Posterior cingulate gyrus (tissue), 11 donors: ENCODE results near the gene IL13RA1.
"Not testable (repeated sequence)": the region's sequence is repeated elsewhere in the genome, so short reads cannot be mapped to it uniquely, and the experiment has no call there.

ENCODE experiments used
- DNase-seq, 10 donors: peaks; one replicate each; pipeline versions ENCODE4 v3.0.0 to v3.0.0-alpha.2; 2020 to 2021; ENCODE audit warnings: mixed read lengths in 3 of 10
- intact Hi-C: fragments of 100-400 bp; cut with DNase I; formaldehyde crosslinking; loops from one replicate; pipeline ENCODE4 v1.15.1; 2023

IL13RA1 gene

DNA sequence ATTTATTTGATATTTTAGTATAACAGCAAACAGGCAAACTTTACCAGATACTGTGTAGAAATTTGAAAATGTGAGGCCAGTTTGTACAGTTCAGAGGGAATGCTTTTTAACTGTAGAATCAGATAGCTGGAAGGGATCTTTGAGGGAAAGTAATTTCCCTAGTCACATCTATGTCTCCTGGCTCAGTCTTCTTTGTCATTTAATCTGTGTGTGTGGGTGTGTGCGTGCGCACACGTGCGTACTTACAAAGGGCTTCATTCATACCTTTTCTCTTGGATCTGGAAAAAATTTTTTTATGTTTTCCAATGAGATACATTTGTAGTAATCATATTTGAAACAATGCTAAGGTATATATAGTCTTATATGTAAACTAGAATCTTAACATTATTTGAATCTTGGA, 44.6 kb downstream of the IL13RA1 start:
- no peak for DNase-seq
- intact Hi-C loops, result no loop called here

DNA sequence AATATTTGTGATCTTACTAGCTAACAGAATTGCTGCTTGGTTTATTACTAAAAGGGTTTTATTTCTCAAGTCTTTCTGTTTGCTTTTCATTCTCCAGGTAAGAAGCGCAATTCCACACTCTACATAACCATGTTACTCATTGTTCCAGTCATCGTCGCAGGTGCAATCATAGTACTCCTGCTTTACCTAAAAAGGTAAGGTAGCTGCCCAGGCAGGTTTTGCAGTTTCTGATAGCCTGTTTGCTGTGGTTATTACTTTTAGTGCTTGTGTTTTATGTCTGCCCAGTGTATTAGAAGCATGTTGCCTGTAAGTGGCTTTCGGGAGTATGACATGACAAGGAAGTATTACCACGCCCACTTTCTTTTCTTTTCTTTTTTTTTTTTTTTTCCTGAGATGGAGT, 46.4 kb downstream of the IL13RA1 start:
- intact Hi-C loops, result no loop called here

DNA sequence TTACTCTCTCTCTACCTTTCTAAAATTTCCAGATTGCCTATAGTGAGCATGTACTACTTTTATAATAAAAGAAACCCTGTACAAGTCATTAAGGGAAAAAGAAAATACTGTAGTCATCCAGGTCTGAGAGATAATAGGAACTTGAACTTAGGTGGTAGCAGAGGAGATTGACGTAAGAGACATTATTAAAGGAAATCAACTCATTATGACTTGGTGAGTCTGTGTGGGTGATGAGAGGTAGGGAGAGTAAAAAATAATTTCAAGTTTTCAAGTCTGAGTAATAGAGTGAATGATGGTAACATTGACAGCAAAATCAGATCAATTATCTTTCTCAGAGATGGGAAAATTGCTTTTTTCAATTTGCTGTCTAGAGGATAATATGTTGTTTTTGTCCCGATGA, 52.2 kb downstream of the IL13RA1 start:
- DNase-seq, result no peak
- intact Hi-C loops, result no loop called here

More for the DNA sequence above, 46.4 kb downstream of the IL13RA1 start:
- DNase-seq, result no peak

DNA sequence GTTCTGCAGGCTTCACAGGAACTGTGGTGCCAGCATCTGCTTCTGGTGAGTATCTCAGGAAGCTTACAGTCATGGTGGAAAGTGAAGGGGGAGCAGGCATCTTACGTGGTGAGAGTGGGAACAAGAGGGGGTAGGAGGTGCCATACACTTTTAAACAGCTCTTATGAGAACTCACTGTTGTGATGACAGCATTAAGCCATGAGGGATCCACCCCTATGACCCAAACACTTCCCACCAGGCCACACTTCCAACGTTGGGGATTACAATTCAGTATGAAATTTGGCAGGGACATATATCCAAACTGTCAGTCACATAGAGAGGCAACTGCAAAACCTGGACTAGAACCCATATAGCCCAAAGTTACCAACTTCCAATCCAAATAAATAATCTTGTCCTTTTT, 53.1 kb downstream of the IL13RA1 start:
- DNase-seq, result no peak
- intact Hi-C loops, result no loop called here

DNA sequence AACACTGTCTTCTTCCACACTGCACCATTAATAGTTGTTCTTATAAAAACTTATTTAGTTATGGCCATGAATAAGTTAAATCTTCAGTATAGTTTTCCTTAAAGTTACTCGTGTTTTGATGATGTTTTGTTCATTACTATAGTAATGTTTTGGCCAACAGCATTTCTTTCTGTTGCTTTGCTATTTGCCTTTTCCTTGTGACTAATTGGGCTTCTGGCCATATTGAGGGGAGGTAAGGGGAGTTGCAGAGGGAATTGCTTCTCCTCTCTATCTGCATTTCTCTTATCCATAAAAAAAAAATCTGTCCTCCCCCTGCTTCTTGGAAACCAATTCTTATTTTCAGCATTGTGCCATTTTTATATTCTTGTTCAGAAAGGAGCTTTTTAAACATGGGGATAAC, 53.5 kb downstream of the IL13RA1 start:
- intact Hi-C loops, result no loop called here

DNA sequence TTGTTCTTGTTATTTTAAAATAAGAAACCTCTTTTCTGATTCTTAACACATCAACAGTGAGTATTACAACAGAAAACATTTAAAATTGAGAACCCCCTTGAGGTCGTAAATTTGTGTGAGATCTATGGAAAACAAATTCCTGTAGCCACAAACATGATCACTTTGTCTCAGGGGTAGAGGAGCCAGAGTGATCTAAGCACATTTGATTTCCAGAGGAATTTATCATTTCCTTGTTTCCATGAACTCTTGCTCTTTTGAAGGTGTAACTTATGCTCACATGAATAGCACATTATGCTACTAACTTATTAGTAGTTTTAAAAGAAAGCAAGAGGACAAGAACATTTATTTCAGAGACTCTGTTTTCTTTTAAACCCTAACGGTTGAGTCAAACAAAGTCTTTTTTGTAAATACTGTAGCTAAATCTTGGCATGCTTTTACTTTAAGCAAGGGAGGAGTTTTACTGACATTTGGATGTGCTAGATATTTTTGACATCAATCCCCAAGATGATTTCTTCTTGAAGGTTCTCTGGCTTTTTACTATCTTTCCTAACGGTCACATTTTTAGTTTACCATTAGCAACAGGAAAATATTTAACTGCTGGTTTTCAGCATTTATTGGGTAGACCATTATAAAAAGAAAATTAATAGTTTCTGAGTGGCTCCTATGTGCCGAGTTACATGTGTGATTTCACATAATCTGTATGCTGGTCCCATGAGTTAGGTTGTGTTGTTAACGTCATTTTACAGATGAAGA, 68.3 kb downstream of the IL13RA1 start:
- intact Hi-C loops, result no loop called here
- no peak for DNase-seq

More for the DNA sequence above, 53.5 kb downstream of the IL13RA1 start:
- no peak for DNase-seq

DNA sequence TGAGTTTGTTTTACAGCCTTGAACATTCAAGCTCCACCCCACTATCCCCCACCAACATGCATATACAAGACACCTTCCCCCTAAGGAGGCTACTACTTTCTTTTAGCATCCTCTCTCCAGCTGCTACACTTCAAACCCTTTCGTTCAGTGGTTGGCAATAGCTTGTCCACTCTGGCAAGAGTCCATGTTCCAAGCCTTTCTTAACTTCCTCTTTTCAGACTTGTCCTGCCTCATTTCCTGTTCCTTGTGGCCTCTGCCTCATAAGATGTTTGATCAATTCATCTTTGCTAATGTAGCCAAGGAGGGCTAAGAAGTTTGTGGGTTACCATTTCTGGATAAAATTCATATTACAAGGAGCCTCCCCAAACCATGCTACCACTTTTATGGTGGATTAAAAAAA, 75.5 kb downstream of the IL13RA1 start:
- intact Hi-C loops, result no loop called here
- no peak for DNase-seq

DNA sequence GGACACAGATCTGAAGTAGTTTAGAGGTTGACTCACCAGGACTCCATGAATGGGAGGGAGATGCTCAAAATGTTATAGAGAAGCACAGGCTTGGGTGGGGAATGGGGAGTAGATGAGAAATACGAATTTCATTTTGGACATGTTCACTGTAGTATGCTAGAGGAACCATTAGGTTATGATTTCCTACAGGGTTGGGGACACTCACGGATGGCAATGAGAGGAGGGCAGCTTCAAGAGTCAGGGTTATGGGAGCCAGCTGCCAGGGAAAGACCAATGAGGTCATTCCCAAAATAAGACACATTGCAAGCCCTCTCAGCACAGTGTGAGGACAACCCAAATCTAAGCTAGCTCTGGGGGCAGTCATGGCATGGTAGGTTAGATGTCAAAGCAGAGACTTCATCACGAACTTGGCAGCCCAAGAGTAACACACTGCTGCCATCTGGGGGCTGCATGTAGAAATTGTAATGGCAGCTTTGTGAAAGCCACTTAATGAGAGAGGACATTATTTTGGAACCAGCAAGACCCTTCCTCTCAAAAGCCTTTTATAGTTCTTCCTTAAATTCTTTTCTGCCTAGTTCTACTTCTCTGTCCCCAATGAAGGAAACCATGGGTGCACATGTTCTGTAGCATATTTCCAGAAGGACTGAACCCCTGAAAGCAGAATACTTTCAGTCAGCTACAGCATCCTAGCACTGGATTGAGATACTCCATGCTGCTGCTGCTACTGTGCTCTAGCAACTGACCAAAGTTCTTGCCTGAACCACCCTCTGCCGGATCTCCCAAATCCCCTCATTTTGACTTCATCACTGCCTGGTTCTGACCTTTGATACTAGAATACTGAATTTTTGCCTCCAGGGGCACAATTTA, 80.0 kb downstream of the IL13RA1 start:
- DNase-seq, result peak in 5 of 10 donors; percentile 21 to 89 (median 44)
- intact Hi-C loops, result loop anchor here (1.0 to 2.0 kb wide), 2 partner anchors 163 to 203 kb away; no protein-coding TSS in a partner anchor

DNA sequence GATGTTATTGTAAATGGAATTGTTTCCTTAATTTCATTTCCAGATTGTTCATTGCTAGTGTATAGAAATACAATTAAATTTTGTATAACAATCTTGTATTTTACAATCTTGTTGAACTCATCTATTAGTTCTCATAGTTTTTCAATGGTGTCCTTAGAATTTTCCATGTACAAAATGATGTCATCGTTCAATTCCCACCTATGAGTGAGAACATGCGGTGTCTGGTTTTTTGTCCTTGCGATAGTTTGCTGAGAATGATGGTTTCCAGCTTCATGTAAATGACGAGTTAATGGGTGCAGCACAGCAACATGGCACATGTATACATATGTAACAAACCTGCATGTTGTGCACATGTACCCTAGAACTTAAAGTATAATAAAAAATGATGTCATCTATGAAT, 89.9 kb downstream of the IL13RA1 start:
- DNase-seq, intact Hi-C loops: not testable (repeated sequence)

DNA sequence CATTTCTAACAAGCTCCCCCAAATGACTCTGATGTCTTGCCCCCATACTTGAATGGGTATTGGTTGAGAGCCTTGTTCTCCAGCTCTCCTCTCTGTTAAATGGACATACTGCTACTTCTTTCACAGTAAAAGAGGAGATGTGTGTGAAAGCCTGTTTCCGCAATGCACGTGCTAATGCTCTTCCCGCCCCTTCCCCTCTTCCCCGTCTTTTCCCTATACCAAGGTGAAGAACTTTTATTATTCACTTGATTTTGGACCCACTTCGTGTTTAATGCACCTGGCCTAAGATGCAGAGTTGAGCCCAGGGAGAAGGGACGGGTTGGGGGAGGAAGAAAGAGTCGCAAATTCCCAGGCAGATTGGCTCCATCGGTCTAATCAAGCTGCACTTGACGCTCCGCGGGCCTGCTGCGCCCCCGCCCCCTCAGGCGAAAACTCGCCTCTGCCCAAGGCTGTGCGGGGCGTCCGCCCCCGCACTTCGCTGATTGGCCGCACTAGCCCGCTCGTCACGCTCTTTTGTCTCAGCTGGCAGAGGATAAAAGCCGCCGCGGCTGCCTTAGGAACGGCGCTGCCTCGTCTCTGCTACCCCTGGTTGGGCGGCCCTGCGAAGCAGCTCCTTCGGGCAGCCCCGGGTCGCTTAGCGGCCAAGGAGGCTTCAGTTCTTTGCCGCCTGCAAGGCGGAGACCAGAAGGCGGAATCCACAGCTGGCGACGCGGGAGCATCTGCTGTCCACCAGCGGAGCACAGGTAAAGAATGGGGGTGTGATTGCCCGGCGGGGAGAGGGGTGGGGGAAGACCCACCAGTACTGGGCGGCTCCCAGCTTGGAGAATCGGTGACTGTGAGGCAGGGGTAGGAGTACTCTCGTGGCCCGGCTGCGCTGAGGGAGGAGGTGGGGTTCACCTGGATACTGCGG, 96.1 kb downstream of the IL13RA1 start, which contains the start of gene ZCCHC12:
ZCCHC12 (plus strand) TSS at position 562 of the 910 bp plus-strand sequence. CDS start 1,421 bp downstream, outside the sequence.
- intact Hi-C loops, result no loop called here
- peak; percentile 40 to 94 (median 60) for DNase-seq

DNA sequence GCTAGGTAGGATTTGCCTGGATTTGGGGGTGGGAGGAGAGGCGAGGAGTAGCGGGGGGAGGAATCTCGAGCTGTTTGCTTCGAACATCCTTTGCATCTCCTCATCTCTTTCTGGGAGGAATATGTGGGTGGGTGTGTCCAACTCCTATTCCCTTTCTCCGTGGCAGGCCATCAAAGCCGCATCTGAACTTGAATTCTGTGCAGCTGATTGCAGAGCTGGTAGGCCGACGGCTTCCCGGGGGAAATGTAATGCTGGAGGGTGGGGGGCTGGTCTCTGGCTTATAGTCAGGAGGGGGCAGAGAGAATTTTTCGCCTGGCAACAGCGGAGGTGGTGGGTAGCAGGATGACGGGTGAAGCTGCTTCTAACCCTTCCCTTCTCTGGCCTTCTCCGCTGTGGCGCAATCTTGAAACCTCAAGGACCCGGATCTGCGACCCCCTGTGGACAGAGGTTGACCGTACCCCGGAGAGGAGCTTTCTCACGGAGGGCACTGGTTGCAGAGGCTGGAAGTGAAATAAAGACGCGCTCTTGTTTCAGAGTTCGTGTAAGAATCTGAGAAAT, 96.8 kb downstream of the IL13RA1 start:
- intact Hi-C loops, result no loop called here
- DNase-seq, result no peak

DNA sequence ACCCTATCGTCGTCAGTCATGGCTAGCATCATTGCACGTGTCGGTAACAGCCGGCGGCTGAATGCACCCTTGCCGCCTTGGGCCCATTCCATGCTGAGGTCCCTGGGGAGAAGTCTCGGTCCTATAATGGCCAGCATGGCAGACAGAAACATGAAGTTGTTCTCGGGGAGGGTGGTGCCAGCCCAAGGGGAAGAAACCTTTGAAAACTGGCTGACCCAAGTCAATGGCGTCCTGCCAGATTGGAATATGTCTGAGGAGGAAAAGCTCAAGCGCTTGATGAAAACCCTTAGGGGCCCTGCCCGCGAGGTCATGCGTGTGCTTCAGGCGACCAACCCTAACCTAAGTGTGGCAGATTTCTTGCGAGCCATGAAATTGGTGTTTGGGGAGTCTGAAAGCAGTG, 97.8 kb downstream of the IL13RA1 start:
- intact Hi-C loops, result no loop called here
- no peak for DNase-seq

DNA sequence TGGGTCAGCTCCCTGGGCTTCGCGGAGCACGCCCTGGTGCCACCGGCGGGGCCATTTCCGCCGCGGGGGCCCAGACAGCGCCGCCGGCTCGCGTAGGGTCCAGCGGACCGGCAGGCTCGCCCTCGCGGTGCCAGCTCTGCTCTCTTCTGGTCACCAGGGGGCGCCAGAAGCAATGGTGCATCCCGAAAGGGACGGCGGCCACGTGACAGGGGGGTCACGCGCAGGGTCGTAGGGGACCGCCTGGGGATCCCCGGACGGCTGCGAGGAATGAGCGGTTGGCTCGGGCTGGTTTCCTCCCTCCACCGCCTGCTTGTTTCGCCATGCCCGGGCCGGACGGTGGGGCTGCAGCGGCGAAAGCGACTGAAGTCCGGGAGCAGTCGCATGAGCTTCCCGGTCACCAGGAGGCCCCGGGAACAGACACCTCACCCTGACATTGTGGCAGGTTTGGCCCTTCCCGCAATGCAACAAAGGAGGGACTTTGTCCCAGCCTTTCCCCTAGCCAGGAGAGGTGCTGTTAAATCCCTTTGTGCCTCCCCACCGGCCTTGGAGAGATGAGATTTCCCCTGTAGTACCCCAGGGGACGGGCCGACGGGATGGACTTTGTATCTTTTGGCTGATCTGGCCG, 112.0 kb downstream of the IL13RA1 start:
- DNase-seq, result peak; percentile 68 to 97 (median 85)

More for the DNA sequence above, 112.0 kb downstream of the IL13RA1 start:
- intact Hi-C loops, result loop anchor here (2.0 kb wide), 1 partner anchor 227 kb away; no protein-coding TSS in a partner anchor
